Mammary epithelial cell (primary cell): ENCODE data around the gene TLR2.
A peak's percentile ranks its signal among the peaks of the same experiment; 100 is the strongest.

Experiments used
- CTCF ChIP-seq, 2 donors: IDR thresholded peaks in 1 of 2; conservative IDR thresholded peaks in 1 of 2; 2 replicates each; pipeline ENCODE4 v1.5.1; 2011 to 2012; ENCODE audit warnings: inconsistent platforms in 2 of 2, low read length in 2 of 2, mild to moderate bottlenecking in 2 of 2, control low read depth in 1 of 2, low read depth in 1 of 2; ENCODE audit not compliant: insufficient read depth in 1 of 2; ENCODE audit errors: extremely low read depth in 1 of 2
- EZH2 ChIP-seq: IDR thresholded peaks from 2 replicates; pipeline ENCODE4 v1.6.1; 2012; ENCODE audit warnings: low read length, inconsistent platforms, borderline replicate concordance

GRCh38 chr4:153634738-153635353 is 49.2 kb upstream of the TLR2 start:
- peak; percentile 71 to 75 for TF ChIP-seq CTCF (conservative IDR thresholded peaks at IDR 0.05 in 1 of 2, IDR thresholded peaks at IDR 0.05 in 1 of 2; ENCODE audit: extremely low read depth in 1 of 2, insufficient read depth in 1 of 2, low read depth in 1 of 2, low read length in 2 of 2)
- TF ChIP-seq EZH2: no peak
